HG02852 (cell line): ENCODE results near the gene RAPGEF3.

Experiments
- ATAC-seq: cut with Tn5 transposase; IDR thresholded peaks from one replicate; pipeline ENCODE4 v1.9.1; 2021; ENCODE audit warnings: mild to moderate bottlenecking, moderate library complexity; ENCODE audit not compliant: unreplicated experiment

Gene RAPGEF3

GRCh38 chr12:47744778-47745436 is 13.8 kb downstream of the RAPGEF3 start:
- ATAC-seq = no peak

- ATAC-seq = no peak
Observed at GRCh38 chr12:47744005-47744651, 14.6 kb downstream of the RAPGEF3 start.

GRCh38 chr12:47743311-47743860 is 15.3 kb downstream of the RAPGEF3 start:
- no peak for ATAC-seq

GRCh38 chr12:47742253-47742825 is 16.3 kb downstream of the RAPGEF3 start:
- no peak for ATAC-seq

- no peak for ATAC-seq
Observed at GRCh38 chr12:47741340-47741703, 17.4 kb downstream of the RAPGEF3 start.

GRCh38 chr12:47740606-47741339 is 17.9 kb downstream of the RAPGEF3 start:
- peak; percentile 39 for ATAC-seq

GRCh38 chr12:47739979-47740378 is 18.7 kb downstream of the RAPGEF3 start:
- peak; percentile 63 for ATAC-seq

- no peak for ATAC-seq
Observed at GRCh38 chr12:47739297-47739696, 19.4 kb downstream of the RAPGEF3 start.

GRCh38 chr12:47737936-47738594 is 20.6 kb downstream of the RAPGEF3 start:
- no peak for ATAC-seq

- no peak for ATAC-seq
Observed at GRCh38 chr12:47736877-47737676, 21.6 kb downstream of the RAPGEF3 start.

GRCh38 chr12:47736216-47736615 is 22.5 kb downstream of the RAPGEF3 start:
- no peak for ATAC-seq

GRCh38 chr12:47735649-47736048 is 23.0 kb downstream of the RAPGEF3 start:
- no peak for ATAC-seq

- no peak for ATAC-seq
Observed at GRCh38 chr12:47734725-47735480, 23.8 kb downstream of the RAPGEF3 start.

GRCh38 chr12:47733142-47733541 is 25.5 kb downstream of the RAPGEF3 start:
- ATAC-seq = no peak

- ATAC-seq = no peak
Observed at GRCh38 chr12:47732504-47732903, 26.2 kb downstream of the RAPGEF3 start.

- ATAC-seq = no peak
Observed at GRCh38 chr12:47731723-47732122, 27.0 kb downstream of the RAPGEF3 start.

GRCh38 chr12:47730341-47730744 is 28.3 kb downstream of the RAPGEF3 start:
- ATAC-seq = no peak

GRCh38 chr12:47729233-47729632 is 29.4 kb downstream of the RAPGEF3 start:
- no peak for ATAC-seq

GRCh38 chr12:47725893-47726292 is 32.8 kb downstream of the RAPGEF3 start:
- peak; percentile 81 for ATAC-seq
